GF-D8 (cell line): ENCODE measurements around the gene ZNRF2.

Experiments
- DNase-seq: peaks from one replicate; lab custom pipeline; 2025; lab: John Stamatoyannopoulos, UW

ZNRF2 gene

GRCh38 chr7:30322271-30323005 lies 38.0 kb downstream of the ZNRF2 start:
- peak; percentile 63 for DNase-seq

- DNase-seq = no peak
These were observed 38.6 kb downstream of the ZNRF2 start for GRCh38 chr7:30323006-30323355.

- DNase-seq = no peak
These were observed 43.4 kb downstream of the ZNRF2 start for GRCh38 chr7:30327813-30328212.

GRCh38 chr7:30328381-30328780 lies 44.0 kb downstream of the ZNRF2 start:
- DNase-seq = no peak

GRCh38 chr7:30329716-30330115 lies 45.3 kb downstream of the ZNRF2 start:
- DNase-seq = peak; percentile 44

- DNase-seq = no peak
These were observed 46.0 kb downstream of the ZNRF2 start for GRCh38 chr7:30330134-30331111.

GRCh38 chr7:30331338-30331737 lies 46.9 kb downstream of the ZNRF2 start:
- DNase-seq = no peak

- DNase-seq = no peak
These were observed 48.2 kb downstream of the ZNRF2 start for GRCh38 chr7:30332549-30332948.

GRCh38 chr7:30335763-30336487 lies 51.5 kb downstream of the ZNRF2 start:
- no peak for DNase-seq

GRCh38 chr7:30344513-30344912 lies 60.1 kb downstream of the ZNRF2 start:
- no peak for DNase-seq

- DNase-seq = no peak
These were observed 63.1 kb downstream of the ZNRF2 start for GRCh38 chr7:30347226-30348082.

GRCh38 chr7:30348083-30348560 lies 63.7 kb downstream of the ZNRF2 start:
- peak; percentile 84 for DNase-seq

- no peak for DNase-seq
These were observed 64.8 kb downstream of the ZNRF2 start for GRCh38 chr7:30349170-30349569.

GRCh38 chr7:30349816-30350215 lies 65.4 kb downstream of the ZNRF2 start:
- no peak for DNase-seq

- peak; percentile 26 for DNase-seq
These were observed 66.9 kb downstream of the ZNRF2 start for GRCh38 chr7:30351286-30351685.

- no peak for DNase-seq
These were observed 67.3 kb downstream of the ZNRF2 start for GRCh38 chr7:30351724-30352123.

- peak; percentile 37 for DNase-seq
These were observed 67.8 kb downstream of the ZNRF2 start for GRCh38 chr7:30352169-30352568.

- no peak for DNase-seq
These were observed 69.1 kb downstream of the ZNRF2 start for GRCh38 chr7:30353532-30353931.

GRCh38 chr7:30353932-30354607 lies 69.7 kb downstream of the ZNRF2 start:
- DNase-seq = no peak

GRCh38 chr7:30354791-30355190 lies 70.4 kb downstream of the ZNRF2 start:
- DNase-seq = no peak

- no peak for DNase-seq
These were observed 75.6 kb downstream of the ZNRF2 start for GRCh38 chr7:30359957-30360356.
